NCI-H2081 (cell line): ENCODE data around the gene SCN1B.

ENCODE experiments used
- DNase-seq, 2 experiments: peaks; one replicate each; lab custom pipeline; 2025; lab: John Stamatoyannopoulos, UW

The SCN1B gene

GRCh38 chr19:35074426-35075201 is 44.3 kb downstream of the SCN1B start:
- DNase-seq = no peak

GRCh38 chr19:35075202-35076025 is 45.1 kb downstream of the SCN1B start:
- DNase-seq = no peak

DNA sequence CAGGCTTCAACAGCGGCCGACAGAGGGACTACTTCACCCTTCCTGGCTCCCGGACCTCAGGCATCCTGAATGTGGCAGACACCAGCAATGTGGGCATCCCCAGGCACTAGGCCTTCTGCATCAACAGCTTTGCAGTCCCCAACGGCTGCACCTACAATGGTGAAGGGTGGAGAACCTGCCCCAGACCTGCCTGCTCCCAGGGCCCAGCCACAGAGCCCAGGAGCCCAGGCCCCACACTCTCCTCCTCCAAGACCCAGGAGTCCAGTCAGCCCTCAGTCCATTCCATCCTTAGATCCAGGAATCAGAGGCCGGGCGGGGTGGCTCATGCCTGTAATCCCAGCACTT is 45.7 kb downstream of the SCN1B start:
- no peak for DNase-seq

- no peak for DNase-seq
Measured at GRCh38 chr19:35076657-35077056, 46.4 kb downstream of the SCN1B start.

GRCh38 chr19:35077411-35078223 is 47.3 kb downstream of the SCN1B start:
- no peak for DNase-seq

GRCh38 chr19:35079826-35080225 is 49.6 kb downstream of the SCN1B start:
- DNase-seq = no peak

GRCh38 chr19:35080613-35081170 is 50.4 kb downstream of the SCN1B start:
- DNase-seq = no peak

- DNase-seq = no peak
Measured at GRCh38 chr19:35081201-35081600, 50.9 kb downstream of the SCN1B start.

DNA sequence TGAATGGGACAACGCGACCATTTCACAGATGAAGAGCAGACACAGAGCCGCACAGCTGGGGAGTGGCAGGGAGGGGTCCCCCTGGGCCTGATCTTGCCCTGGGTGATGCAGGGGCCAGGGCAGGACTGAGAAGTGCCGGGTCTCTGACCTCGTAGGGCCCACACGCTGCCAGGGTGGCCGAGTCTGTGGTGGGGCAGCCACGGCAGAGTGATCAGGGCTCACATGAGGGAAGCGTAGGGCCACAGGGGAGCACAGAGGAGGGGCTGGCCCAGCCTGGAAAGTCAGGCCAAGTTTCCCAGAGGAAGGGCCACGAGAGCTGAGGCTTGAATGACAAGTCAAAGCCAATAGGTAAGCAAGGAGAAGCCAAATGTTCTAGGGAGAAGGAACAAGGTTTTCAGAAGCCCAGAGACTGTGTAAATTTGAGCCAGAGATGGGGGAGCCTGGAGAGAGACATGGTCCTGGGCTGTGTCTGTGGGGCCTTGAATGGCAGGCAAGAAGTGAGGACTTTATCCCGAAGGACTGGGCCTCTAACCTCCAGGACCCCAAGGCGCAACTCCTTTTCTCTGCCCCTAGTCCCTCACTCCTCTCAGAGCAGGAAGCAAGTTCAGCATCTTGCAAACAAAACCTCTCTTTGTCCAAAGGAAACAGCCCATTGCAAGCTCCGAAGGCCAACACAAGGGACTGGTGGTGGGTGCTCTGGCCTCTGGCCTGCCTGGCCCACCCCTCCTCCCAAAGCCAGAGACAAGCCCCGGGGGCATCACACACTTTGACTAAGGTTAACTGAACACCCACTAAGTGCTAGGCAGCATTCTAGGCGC is 53.6 kb downstream of the SCN1B start:
- no peak for DNase-seq

GRCh38 chr19:35084509-35084762 is 54.2 kb downstream of the SCN1B start:
- no peak for DNase-seq

DNA sequence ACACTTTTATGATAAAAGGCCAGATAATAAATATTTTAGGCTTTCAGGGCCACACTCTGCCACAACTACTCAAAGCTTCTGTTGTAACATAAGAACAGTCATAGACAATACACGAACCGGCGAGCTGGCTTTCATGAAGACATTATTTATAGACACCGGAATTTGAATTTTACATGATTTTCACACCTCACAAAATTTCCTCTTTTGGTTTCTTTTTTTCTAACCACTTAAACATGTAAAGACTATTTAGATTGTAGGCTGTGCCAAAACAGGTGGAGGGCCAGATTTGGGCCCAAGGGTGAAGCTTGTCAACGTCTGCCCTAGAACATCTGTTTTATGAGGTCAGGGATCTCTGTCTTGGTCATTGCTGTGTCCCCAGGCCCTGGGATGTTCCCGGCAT is 55.7 kb downstream of the SCN1B start:
- DNase-seq = no peak

GRCh38 chr19:35086455-35086854 is 56.2 kb downstream of the SCN1B start:
- no peak for DNase-seq

DNA sequence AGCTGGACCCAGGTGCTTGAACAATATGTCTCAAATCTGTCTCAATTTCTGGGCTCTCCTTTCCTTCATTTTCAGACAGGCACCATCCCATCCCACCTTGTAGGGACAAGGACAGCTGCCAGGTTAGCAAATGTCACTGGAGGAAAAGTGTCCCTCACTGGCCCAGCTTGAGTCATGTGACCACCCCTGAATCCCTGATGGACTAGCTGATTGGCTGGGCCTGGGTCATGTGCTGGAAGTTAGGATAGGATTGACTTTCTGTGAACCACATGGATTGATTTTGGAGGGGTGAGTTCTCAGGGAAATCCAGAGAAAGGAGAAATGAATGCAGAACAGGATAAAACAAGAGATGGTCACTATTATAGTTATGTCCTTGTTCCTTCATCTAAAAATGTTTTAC is 57.1 kb downstream of the SCN1B start:
- DNase-seq = no peak

DNA sequence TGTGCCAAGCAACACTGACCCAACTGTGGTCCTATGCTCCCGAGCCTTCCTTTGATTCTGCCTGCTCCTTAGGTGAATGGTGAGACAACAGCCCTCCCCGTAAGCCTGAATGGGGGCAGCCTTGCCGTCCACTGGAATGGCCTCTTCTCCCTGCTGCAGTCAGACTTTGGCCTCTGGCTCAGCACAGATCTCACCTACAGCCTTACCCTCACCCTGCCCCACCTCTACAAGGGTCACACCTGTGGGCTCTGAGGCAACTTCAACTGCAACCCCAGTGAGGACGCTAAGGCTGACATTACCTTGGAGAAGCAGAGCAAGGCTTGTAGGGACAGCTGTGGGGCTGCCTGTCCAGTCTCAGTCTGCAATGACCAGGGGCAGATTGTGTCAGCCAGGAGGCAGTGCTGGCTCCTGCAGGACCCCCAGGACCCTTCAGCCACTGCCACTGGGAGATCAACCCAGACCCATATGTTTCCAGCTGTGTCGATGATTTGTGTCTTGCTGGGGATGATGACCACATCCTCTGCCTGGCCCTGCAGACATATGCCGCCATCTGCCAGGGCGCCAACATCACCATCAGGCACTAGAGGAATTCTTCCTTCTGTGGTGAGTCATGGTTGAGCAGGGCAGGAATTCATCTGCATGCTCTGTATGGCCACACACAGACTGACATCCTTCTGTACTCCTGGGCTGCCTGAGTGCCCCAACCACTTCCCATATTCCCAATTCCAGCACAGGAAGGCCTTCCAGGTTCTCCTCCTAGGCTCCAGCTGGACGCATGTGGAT is 58.1 kb downstream of the SCN1B start:
- DNase-seq = no peak

GRCh38 chr19:35089554-35089953 is 59.3 kb downstream of the SCN1B start:
- no peak for DNase-seq
